B cell (primary cell): ENCODE measurements around the gene PDPK1.
"Not testable (repeated sequence)": the region's sequence is repeated elsewhere in the genome, so short reads cannot be mapped to it uniquely, and the experiment has no call there.

Experiments
- CTCF ChIP-seq: fragments of 200-600 bp; IDR thresholded peaks from one replicate; pipeline ENCODE4 v1.8.0; 2022; ENCODE audit warnings: antibody characterized with exemption, mild to moderate bottlenecking
- EZH2 ChIP-seq: IDR thresholded peaks from 2 replicates; pipeline ENCODE4 v1.6.1; 2012; ENCODE audit warnings: borderline replicate concordance, low read depth, mild to moderate bottlenecking, moderate library complexity, low read length; ENCODE audit not compliant: insufficient read depth, poor library complexity, severe bottlenecking

GRCh38 chr16:2533142-2533755 is 4.6 kb upstream of the PDPK1 start:
- not testable (repeated sequence) for TF ChIP-seq CTCF, EZH2
